GM18861 (cell line): ENCODE measurements around the gene TMEM176B.
"Not testable (repeated sequence)": the region's sequence is repeated elsewhere in the genome, so short reads cannot be mapped to it uniquely, and the experiment has no call there.

ENCODE experiments used
- ATAC-seq: cut with Tn5 transposase; IDR thresholded peaks from one replicate; pipeline ENCODE4 v1.9.1; 2021; ENCODE audit not compliant: unreplicated experiment

The TMEM176B gene

GRCh38 chr7:150791746-150792452 lies 8.3 kb downstream of the TMEM176B start:
- ATAC-seq = no peak

- no peak for ATAC-seq
Measured at GRCh38 chr7:150791304-150791703, 8.9 kb downstream of the TMEM176B start.

GRCh38 chr7:150790416-150791075 lies 9.6 kb downstream of the TMEM176B start:
- no peak for ATAC-seq

- no peak for ATAC-seq
Measured at GRCh38 chr7:150788474-150789269, 11.5 kb downstream of the TMEM176B start.

GRCh38 chr7:150787321-150788281 lies 12.6 kb downstream of the TMEM176B start:
- ATAC-seq = no peak

GRCh38 chr7:150784954-150785353 lies 15.2 kb downstream of the TMEM176B start:
- no peak for ATAC-seq

GRCh38 chr7:150784120-150784736 lies 15.9 kb downstream of the TMEM176B start:
- no peak for ATAC-seq

GRCh38 chr7:150781961-150782360 lies 18.2 kb downstream of the TMEM176B start:
- ATAC-seq = no peak

- ATAC-seq = no peak
Measured at GRCh38 chr7:150781103-150781502, 19.1 kb downstream of the TMEM176B start.

- no peak for ATAC-seq
Measured at GRCh38 chr7:150780292-150780691, 19.9 kb downstream of the TMEM176B start.

GRCh38 chr7:150778738-150779301 lies 21.3 kb downstream of the TMEM176B start:
- ATAC-seq = no peak

GRCh38 chr7:150778014-150778737 lies 22.0 kb downstream of the TMEM176B start:
- no peak for ATAC-seq

- not testable (repeated sequence) for ATAC-seq
Measured at GRCh38 chr7:150774131-150774530, 26.0 kb downstream of the TMEM176B start.

GRCh38 chr7:150769768-150770167 lies 30.4 kb downstream of the TMEM176B start:
- no peak for ATAC-seq

- ATAC-seq = no peak
Measured at GRCh38 chr7:150766334-150766709, 33.8 kb downstream of the TMEM176B start.

GRCh38 chr7:150759479-150759878 lies 40.7 kb downstream of the TMEM176B start:
- ATAC-seq = no peak

- no peak for ATAC-seq
Measured at GRCh38 chr7:150756858-150757257, 43.3 kb downstream of the TMEM176B start.

GRCh38 chr7:150756166-150756565 lies 44.0 kb downstream of the TMEM176B start:
- no peak for ATAC-seq

- ATAC-seq = peak; percentile 57
Measured at GRCh38 chr7:150755473-150756099, 44.6 kb downstream of the TMEM176B start.
